ENCODE data around the gene SEC24D. TPM values are rescaled to one million over a fixed set of nuclear protein-coding genes. Genes with fewer than 3 reads are reported as not detected.
A peak's percentile ranks its signal among the peaks of the same experiment; 100 is the strongest.

SEC24D gene
- total RNA-seq, 1 experiment from 2014 or later = 61.5 TPM

DNA sequence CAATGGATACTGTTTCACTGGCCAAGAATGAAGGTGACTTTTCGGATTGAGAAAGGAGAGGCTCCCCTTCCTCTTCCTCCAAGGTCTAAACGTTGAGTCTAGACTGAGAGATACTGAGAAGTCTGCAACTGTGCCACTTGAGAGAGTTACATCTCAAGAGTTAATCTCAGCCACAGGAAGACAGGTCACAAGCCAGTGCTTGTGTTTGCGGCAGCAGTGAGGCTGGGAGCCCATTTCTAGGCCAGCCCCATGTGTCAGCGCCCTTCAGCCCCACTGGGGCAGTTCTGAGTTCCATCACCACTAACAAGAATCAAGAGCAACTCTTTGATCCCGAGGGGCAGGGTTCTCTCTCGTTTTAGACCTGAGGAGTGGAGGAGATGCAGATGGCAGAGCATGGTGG is 7.3 kb upstream of the SEC24D start:
- no peak overlapping the region for H2AK5ac ChIP-seq (ENCODE audit: insufficient read length, low read length)
- no peak overlapping the region for H2BK12ac ChIP-seq (ENCODE audit: insufficient read length, low read depth, low read length)
- no peak overlapping the region for H4K91ac ChIP-seq (ENCODE audit: insufficient read length, low read depth, low read length)
- H3K23ac ChIP-seq (ENCODE audit: insufficient read length, low read depth, low read length) = no peak overlapping the region
- peaks cover 0 to 1% (median 0%) of the 10 kb centered on the region in 3 experiments; a peak in 3 of 7 replicates for H3K36me3 Mint-ChIP-seq (ENCODE audit: insufficient read depth in 1 of 3, low read depth in 3 of 3)
- no peak overlapping the region for H2AFZ ChIP-seq (ENCODE audit: low read length)
- H3K27me3 Mint-ChIP-seq (ENCODE audit: low read depth) = no peaks in the 10 kb centered on the region
- H4K20me1 ChIP-seq (ENCODE audit: control insufficient read depth, insufficient read depth, insufficient read length) = no peaks in the 10 kb centered on the region
- H3K27me3 ChIP-seq (ENCODE audit: insufficient read depth, low read length) = no peaks in the 10 kb centered on the region
- no peaks in the 10 kb centered on the region for H3K79me2 ChIP-seq (ENCODE audit: insufficient read depth, low read length)
- TF ChIP-seq, protein P1, sequence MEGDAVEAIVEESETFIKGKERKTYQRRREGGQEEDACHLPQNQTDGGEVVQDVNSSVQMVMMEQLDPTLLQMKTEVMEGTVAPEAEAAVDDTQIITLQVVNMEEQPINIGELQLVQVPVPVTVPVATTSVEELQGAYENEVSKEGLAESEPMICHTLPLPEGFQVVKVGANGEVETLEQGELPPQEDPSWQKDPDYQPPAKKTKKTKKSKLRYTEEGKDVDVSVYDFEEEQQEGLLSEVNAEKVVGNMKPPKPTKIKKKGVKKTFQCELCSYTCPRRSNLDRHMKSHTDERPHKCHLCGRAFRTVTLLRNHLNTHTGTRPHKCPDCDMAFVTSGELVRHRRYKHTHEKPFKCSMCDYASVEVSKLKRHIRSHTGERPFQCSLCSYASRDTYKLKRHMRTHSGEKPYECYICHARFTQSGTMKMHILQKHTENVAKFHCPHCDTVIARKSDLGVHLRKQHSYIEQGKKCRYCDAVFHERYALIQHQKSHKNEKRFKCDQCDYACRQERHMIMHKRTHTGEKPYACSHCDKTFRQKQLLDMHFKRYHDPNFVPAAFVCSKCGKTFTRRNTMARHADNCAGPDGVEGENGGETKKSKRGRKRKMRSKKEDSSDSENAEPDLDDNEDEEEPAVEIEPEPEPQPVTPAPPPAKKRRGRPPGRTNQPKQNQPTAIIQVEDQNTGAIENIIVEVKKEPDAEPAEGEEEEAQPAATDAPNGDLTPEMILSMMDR (conservative IDR thresholded peaks at IDR 0.05) = no peak
- peak overlapping the region in 2 of 3 experiments; percentile 39 to 54; a peak in 1 of 7 replicates for H3K27ac Mint-ChIP-seq
- no peak overlapping the region for H3T11ph ChIP-seq (ENCODE audit: low read length)
- no peak overlapping the region for H2BK5ac ChIP-seq (ENCODE audit: insufficient read length, low read length)
- H3K14ac ChIP-seq (ENCODE audit: insufficient read depth, low read length) = no peak overlapping the region
- no peak overlapping the region for H3K4ac ChIP-seq (ENCODE audit: low read depth, low read length)
- H3K4me2 ChIP-seq (ENCODE audit: insufficient read depth, insufficient read length, low read length) = no peak overlapping the region
- H3K4me3 Mint-ChIP-seq = no peak overlapping the region
- no peak overlapping the region for H2BK20ac ChIP-seq (ENCODE audit: low read depth, low read length, poor library complexity, severe bottlenecking)
- H3K9me3 ChIP-seq (ENCODE audit: control insufficient read depth, low read depth, low read length) = no peaks in the 10 kb centered on the region
- peaks cover 11% of the 10 kb centered on the region; the same call in 1 of the 2 replicates for H3K4me1 ChIP-seq (ENCODE audit: insufficient read depth, low read length)
- H3K56ac ChIP-seq (ENCODE audit: insufficient read length, low read depth, low read length) = no peak overlapping the region
- H3K79me1 ChIP-seq (ENCODE audit: insufficient read depth, low read depth, low read length, poor library complexity, severe bottlenecking) = no peaks in the 10 kb centered on the region
- no peaks in the 10 kb centered on the region for H3K23me2 ChIP-seq (ENCODE audit: insufficient read length, low read depth, low read length, poor library complexity, severe bottlenecking)
- no peak overlapping the region for H4K8ac ChIP-seq (replicated peaks; ENCODE audit: insufficient read length, low read depth, low read length)
- no peak overlapping the region for H4K5ac ChIP-seq (ENCODE audit: insufficient read length, low read depth, low read length)
- H2BK120ac ChIP-seq (ENCODE audit: low read depth, low read length, poor library complexity, severe bottlenecking) = no peak overlapping the region
- DNase-seq = no peak
- peaks cover 30 to 35% of the 10 kb centered on the region in 2 experiments for H3K4me1 Mint-ChIP-seq
- H2BK15ac ChIP-seq (ENCODE audit: low read depth, low read length) = no peak overlapping the region
- H3K9ac ChIP-seq (ENCODE audit: extremely low read depth, insufficient read length, low read length) = no peak overlapping the region
- WGBS (ENCODE audit: extremely low coverage, insufficient read length, low lambda C conversion rate) = no CpG with 5 or more reads among the region's 6 CpGs
- no peaks in the 10 kb centered on the region for H3K9me3 Mint-ChIP-seq
- no peak overlapping the region for H3K27ac ChIP-seq (ENCODE audit: insufficient read length, low read depth, low read length)
- H3K18ac ChIP-seq (ENCODE audit: insufficient read length, low read depth, low read length) = no peak overlapping the region
